SH-SY5Y (cell line): ENCODE measurements around the gene LRRC4C.

Experiments
- GATA2 ChIP-seq: IDR thresholded peaks from 2 replicates; pipeline ENCODE4 v1.6.1; 2011; ENCODE audit warnings: mild to moderate bottlenecking, low read depth, low read length
- GATA3 ChIP-seq: IDR thresholded peaks from 2 replicates; pipeline ENCODE4 v1.6.1; 2011; ENCODE audit warnings: low read depth, mild to moderate bottlenecking, low read length, moderate library complexity

DNA sequence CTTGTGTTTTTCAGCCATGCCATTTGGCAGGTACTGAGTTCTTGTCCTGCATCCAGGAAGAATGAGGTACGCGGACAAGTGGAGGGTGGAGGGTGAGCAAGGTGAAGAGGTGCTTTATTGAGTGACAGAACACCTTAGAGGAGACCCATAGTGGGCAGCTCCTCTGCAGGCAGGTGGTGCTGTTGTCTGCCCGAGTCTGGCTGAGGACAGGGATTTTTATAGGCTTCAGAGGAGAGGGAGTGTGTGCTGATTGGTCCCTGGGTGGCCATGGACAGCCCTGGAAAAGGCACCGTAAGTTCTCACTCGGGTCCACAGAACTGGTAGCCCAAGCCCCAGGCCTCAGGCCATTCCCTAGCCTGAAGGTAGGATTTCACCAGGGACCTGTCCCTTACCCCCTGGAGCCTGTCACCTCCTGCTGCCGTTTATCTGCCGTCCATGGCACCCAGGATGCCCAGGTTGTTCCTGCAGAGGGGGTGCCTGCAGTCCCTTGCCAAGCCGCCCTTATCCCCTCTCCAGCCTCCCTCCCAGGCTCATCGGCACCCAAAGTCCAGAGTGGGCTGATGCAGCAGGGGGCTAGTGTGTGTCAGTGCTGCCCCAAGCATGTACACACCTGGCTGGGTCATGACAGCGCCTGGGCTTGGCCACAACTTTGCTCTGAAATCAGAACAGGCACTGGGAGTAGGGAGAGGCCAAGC is 213.6 kb downstream of the LRRC4C start:
- TF ChIP-seq GATA2 (no peak), GATA3 (no peak)
